ENCODE data around the gene LEMD1. TPM values are rescaled to one million over a fixed set of nuclear protein-coding genes. Genes with fewer than 3 reads are reported as not detected.
A peak's percentile ranks its signal among the peaks of the same experiment; 100 is the strongest.

The LEMD1 gene
- total and polyA plus RNA-seq, 2 experiments from 2014 or later: not detected

- Histone ChIP-seq H3K4me1 (ENCODE audit: insufficient read depth) (no peaks in the 10 kb centered on the region), H3K9ac (no peak overlapping the region), H3K9me3 (ENCODE audit: low read depth) (no peaks in the 10 kb centered on the region), H3K79me2 (ENCODE audit: insufficient read depth) (no peaks in the 10 kb centered on the region), H3K27me3 (replicated peaks; ENCODE audit: insufficient read depth) (peaks cover 24% of the 10 kb centered on the region; the same call in 1 of the 2 replicates), H3K27ac (no peak overlapping the region), H3K4me3 (no peak overlapping the region), H3K36me3 (ENCODE audit: low read depth) (no peaks in the 10 kb centered on the region), H3F3A (ENCODE audit: insufficient read depth) (no peaks in the 10 kb centered on the region), H4K20me1 (ENCODE audit: insufficient read depth) (no peaks in the 10 kb centered on the region), H2AFZ (no peak overlapping the region), H3K9me2 (ENCODE audit: insufficient read depth) (no peaks in the 10 kb centered on the region), H3K4me2 (ENCODE audit: unreplicated experiment) (no peak overlapping the region)
- no peak for DNase-seq
- TF ChIP-seq EZH2phosphoT487 (IDR thresholded peaks at IDR 0.05; ENCODE audit: insufficient read depth, low read depth) (no peak), EZH2 (IDR thresholded peaks at IDR 0.05; ENCODE audit: insufficient read depth, poor library complexity, severe bottlenecking) (no peak)
- WGBS, 2 experiments (ENCODE audit: low coverage in 1 of 2, low lambda C conversion rate in 2 of 2, missing lambda C conversion rate in 2 of 2): 65 to 66% methylated on average over 7 of the region's 7 CpGs
- in situ Hi-C loops (cut with MboI): no loop called here
These were observed 84.4 kb downstream of the LEMD1 start for GRCh38 chr1:205337481-205337880.

DNA sequence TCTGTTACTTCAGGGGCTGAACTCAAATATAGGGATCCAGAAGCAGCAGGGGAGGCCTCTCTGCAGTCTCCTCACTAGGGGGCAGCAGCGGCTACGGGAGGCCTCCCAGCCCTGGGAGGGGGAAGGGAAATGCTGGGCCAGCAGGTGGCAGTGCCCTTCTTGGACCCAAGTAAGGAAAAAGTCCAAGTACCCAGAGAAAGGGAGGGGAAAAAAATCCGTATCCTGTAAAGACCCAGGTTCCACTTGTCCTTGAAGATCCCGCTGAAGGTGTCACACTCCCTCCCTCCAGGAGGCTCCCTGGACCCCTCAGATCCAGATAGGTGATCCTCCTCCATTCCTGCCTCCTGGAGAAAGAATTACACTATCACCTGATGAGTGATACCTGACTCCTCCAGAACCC lies 86.2 kb downstream of the LEMD1 start:
- Histone ChIP-seq H3F3A (ENCODE audit: insufficient read depth) (no peaks in the 10 kb centered on the region), H3K9me2 (ENCODE audit: insufficient read depth) (no peaks in the 10 kb centered on the region), H3K4me2 (ENCODE audit: unreplicated experiment) (no peak overlapping the region), H3K36me3 (ENCODE audit: low read depth) (no peaks in the 10 kb centered on the region), H3K4me1 (ENCODE audit: insufficient read depth) (no peaks in the 10 kb centered on the region), H4K20me1 (ENCODE audit: insufficient read depth) (no peaks in the 10 kb centered on the region), H3K9ac (no peak overlapping the region), H3K27me3 (replicated peaks; ENCODE audit: insufficient read depth) (peaks cover 19% of the 10 kb centered on the region), H3K9me3 (ENCODE audit: low read depth) (no peaks in the 10 kb centered on the region), H2AFZ (no peak overlapping the region), H3K27ac (no peak overlapping the region), H3K79me2 (ENCODE audit: insufficient read depth) (no peaks in the 10 kb centered on the region), H3K4me3 (no peak overlapping the region)
- peak; percentile 84 for DNase-seq
- WGBS, 2 experiments (ENCODE audit: low coverage in 1 of 2, low lambda C conversion rate in 2 of 2, missing lambda C conversion rate in 2 of 2): 12 to 13% methylated on average over 4 of the region's 4 CpGs
- in situ Hi-C loops (cut with MboI): no loop called here
- TF ChIP-seq EZH2 (IDR thresholded peaks at IDR 0.05; ENCODE audit: insufficient read depth, poor library complexity, severe bottlenecking) (no peak), EZH2phosphoT487 (IDR thresholded peaks at IDR 0.05; ENCODE audit: insufficient read depth, low read depth) (no peak)

- Histone ChIP-seq H3K4me1 (ENCODE audit: insufficient read depth) (no peaks in the 10 kb centered on the region), H3K9me3 (ENCODE audit: low read depth) (no peaks in the 10 kb centered on the region), H3K4me2 (ENCODE audit: unreplicated experiment) (no peak overlapping the region), H3K27me3 (replicated peaks; ENCODE audit: insufficient read depth) (peaks cover 26% of the 10 kb centered on the region), H3F3A (ENCODE audit: insufficient read depth) (no peaks in the 10 kb centered on the region), H3K9me2 (ENCODE audit: insufficient read depth) (no peaks in the 10 kb centered on the region), H3K27ac (no peak overlapping the region), H3K79me2 (ENCODE audit: insufficient read depth) (no peaks in the 10 kb centered on the region), H3K4me3 (no peak overlapping the region), H2AFZ (no peak overlapping the region), H4K20me1 (ENCODE audit: insufficient read depth) (no peaks in the 10 kb centered on the region), H3K36me3 (ENCODE audit: low read depth) (no peaks in the 10 kb centered on the region), H3K9ac (no peak overlapping the region)
- no peak for DNase-seq
- TF ChIP-seq EZH2 (IDR thresholded peaks at IDR 0.05; ENCODE audit: insufficient read depth, poor library complexity, severe bottlenecking) (no peak), EZH2phosphoT487 (IDR thresholded peaks at IDR 0.05; ENCODE audit: insufficient read depth, low read depth) (no peak)
- WGBS, 2 experiments (ENCODE audit: low coverage in 1 of 2, low lambda C conversion rate in 2 of 2, missing lambda C conversion rate in 2 of 2): 75 to 77% methylated on average over 11 of the region's 11 CpGs
- in situ Hi-C loops (cut with MboI): no loop called here
These were observed 89.7 kb downstream of the LEMD1 start for GRCh38 chr1:205332015-205332791.

MicroRNA genes within 50 kb of the gene (microRNA counts, 767-probe panel; counts per million panel counts)
- microRNA hsa-miR-135b-5p: 447 counts per million, percentile 86 among the panel's probes with 10 or more counts

Small RNA genes lying within 50 kb of the gene (microRNA-seq; reads per million reads assigned to microRNA genes)
- 13.3 reads per million, percentile 20 among the genes with 10 or more reads in this experiment for gene MIR135B (ENCODE audit: borderline number of aligned reads)

Small RNA genes lying within 50 kb of the gene (small RNA-seq; reads per million reads assigned to genes)
- gene MIR135B (ENCODE audit: low read depth, low replicate concordance) (not detected), gene SNRPGP10 (ENCODE audit: low read depth, low replicate concordance) (not detected)

Other genes starting within 250 kb of the LEMD1 start
- gene DSTYK, start 210.4 kb downstream of the LEMD1 start, total RNA-seq (2014; rRNA removed; shearing (Covaris generic)): 11.3 and 12.1 TPM in 2 replicates
- 9.8 and 10.6 TPM in 2 replicates for gene DSTYK, start 210.4 kb downstream of the LEMD1 start, polyA plus RNA-seq (2016; fragmentation: Nextera tagmentation; extraction: Ambion mirVana)
- gene TMCC2, start 194.1 kb downstream of the LEMD1 start, total RNA-seq (2014; rRNA removed; shearing (Covaris generic)): 1.7 and 2.7 TPM in 2 replicates
- 0.39 and 0.63 TPM in 2 replicates for gene TMCC2, start 194.1 kb downstream of the LEMD1 start, polyA plus RNA-seq (2016; fragmentation: Nextera tagmentation; extraction: Ambion mirVana)
- 3.0 and 4.4 TPM in 2 replicates for gene NUAK2, start 100.3 kb downstream of the LEMD1 start, total RNA-seq (2014; rRNA removed; shearing (Covaris generic))
- gene NUAK2, start 100.3 kb downstream of the LEMD1 start, polyA plus RNA-seq (2016; fragmentation: Nextera tagmentation; extraction: Ambion mirVana): 3.7 and 3.8 TPM in 2 replicates
- not detected in 2 replicates for gene KLHDC8A, start 65.1 kb downstream of the LEMD1 start, total RNA-seq (2014; rRNA removed; shearing (Covaris generic))
- gene KLHDC8A, start 65.1 kb downstream of the LEMD1 start, polyA plus RNA-seq (2016; fragmentation: Nextera tagmentation; extraction: Ambion mirVana): 0.08 TPM in 1 of 2 replicates, not detected in the other
- not detected in 2 replicates for gene BLACAT1, start 34.0 kb upstream of the LEMD1 start, total RNA-seq (2014; rRNA removed; shearing (Covaris generic))
- gene BLACAT1, start 34.0 kb upstream of the LEMD1 start, polyA plus RNA-seq (2016; fragmentation: Nextera tagmentation; extraction: Ambion mirVana): not detected in 2 replicates
- gene CDK18, start 82.6 kb upstream of the LEMD1 start, total RNA-seq (2014; rRNA removed; shearing (Covaris generic)): not detected in 2 replicates
- gene CDK18, start 82.6 kb upstream of the LEMD1 start, polyA plus RNA-seq (2016; fragmentation: Nextera tagmentation; extraction: Ambion mirVana): not detected in 2 replicates
- gene ELK4, start 210.0 kb upstream of the LEMD1 start, total RNA-seq (2014; rRNA removed; shearing (Covaris generic)): 15.2 and 16.4 TPM in 2 replicates
- gene ELK4, start 210.0 kb upstream of the LEMD1 start, polyA plus RNA-seq (2016; fragmentation: Nextera tagmentation; extraction: Ambion mirVana): 4.4 and 5.1 TPM in 2 replicates